ENCODE results near the gene RNF220.
A peak's percentile ranks its signal among the peaks of the same experiment; 100 is the strongest.
"Not testable (repeated sequence)": the region's sequence is repeated elsewhere in the genome, so short reads cannot be mapped to it uniquely, and the experiment has no call there.

Gene RNF220

DNA sequence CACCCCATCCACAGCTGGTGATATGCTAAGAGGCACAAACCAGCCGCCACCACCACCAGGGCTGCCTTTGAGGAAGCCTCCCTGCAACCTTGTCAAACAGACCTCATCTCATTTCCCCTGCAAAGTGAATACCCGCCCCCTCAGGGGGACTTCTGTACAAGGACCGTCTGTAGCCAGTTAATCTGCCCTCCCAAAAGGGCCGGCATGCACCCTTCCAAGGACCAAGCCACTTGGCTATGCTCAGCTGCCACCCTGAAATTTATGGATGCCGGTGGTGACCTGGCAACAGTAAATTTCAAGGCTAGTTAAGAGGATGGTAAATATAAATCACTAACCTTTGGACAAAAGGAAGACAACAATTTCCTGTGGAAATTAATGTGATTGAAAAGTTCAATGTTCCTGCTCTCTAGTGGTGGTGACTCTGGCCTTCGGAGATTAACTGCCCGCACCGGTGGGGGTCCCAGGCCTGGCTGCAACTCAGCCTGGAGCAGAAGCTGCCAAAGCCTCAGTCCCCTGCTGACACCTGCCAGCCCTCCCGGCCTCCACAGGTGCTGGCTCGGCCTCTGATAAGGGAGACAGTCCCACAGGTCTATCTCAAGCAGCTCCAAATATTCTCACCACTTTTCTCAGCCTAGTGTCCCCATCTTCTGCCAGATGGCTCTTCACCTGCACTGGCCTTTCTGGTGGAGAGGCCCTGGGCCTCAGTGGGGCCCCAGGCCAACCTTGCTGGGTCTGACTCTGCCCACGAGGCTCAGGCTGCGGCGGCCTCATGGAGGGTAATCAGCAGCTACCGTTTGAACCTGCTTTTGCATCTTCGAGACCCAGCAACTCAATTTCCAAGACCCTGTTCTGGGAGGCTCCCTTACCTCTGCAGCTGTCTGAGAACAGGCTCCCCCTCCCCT lies 257.0 kb downstream of the RNF220 start:
- no peak for DNase-seq

DNA sequence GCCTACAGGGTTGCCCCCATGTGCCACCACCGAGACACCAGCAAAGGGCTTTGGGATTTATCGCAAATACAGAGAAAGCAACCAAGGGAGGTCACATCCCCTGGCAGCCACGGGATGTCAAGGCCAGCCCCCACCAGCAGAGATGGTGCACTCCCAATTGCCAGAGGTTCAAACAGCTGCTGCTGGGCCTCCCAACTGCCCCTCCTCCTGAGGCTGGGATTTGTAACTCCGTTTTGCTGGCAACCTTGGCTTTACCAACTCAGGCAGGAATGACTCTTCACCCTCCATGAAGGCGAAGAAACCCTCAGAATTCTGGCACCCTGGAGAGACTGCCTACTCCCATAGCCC lies 257.6 kb downstream of the RNF220 start:
- no peak for DNase-seq

GRCh38 chr1:44663417-44663816 lies 258.4 kb downstream of the RNF220 start:
- no peak for DNase-seq

DNA sequence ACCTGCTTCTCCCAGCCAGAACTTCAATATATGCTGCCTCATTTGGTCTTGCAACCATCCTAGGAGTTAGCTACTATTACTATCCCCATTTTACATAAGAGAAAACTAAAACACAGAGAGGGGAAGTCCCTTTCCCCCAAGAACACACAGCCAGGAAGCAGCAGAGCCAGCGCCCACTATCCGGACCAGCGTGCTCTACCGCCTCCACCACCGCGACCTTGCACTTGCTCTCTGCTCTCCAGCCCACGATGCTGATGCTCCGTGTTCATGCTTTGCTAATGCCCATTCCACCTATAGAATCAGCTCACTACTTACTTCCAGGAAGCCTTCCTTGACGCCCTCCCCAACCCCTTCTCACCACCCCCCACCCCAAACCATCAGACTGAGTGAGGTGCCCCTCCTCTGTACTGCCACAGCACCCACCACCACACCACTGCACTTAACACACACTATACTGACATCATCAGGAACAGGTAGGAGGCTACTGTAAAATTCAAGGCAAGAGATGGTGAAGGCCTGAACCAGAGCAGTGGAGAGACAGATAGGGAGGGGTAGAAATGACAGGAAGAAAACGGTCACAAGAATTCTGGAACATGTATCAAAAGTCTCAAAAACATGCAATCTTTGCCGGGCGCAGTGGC lies 259.8 kb downstream of the RNF220 start:
- DNase-seq, result no peak

- not testable (repeated sequence) for DNase-seq
Measured at GRCh38 chr1:44666719-44667118, 261.7 kb downstream of the RNF220 start.

DNA sequence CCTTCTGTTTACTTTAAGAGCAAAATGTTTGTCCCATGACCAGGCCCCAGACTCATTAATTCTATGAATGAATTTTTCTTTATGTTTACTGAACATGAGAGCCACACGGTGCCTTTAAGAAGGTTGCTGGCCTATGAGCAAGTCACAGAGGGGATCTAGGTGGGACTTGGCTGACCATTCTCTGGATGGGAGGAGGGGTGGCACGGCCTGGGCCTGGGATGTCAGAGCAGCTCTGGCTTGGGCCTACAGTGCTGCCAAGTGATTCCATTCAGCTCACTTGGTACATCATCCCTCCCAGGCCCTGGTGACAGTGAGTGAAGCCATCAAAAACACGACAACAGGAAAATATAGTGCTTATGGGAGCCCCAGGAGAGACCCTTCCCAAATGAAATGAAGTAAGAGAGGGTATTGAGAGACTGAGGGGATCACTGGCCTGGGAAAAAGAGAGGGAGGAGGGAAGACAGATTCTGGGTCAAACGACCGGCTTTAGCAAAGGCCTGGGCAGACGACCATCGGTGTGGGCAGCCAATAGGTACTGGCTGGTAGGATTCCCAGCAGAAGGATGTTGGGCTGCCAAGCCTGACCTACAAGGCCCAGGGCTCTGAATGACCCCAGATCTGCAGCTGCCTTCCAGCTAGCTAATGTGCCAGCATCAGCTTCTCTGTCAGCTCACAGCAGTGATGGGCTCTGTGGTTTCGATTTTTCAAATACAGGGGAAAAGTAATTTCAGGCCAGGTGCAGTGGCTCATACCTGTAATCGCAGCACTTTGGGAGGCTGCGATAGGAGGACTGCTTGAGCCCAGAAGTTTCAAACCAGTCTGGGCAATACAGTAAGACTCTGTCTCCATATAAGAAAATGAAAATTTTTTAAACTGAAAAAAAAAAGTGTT lies 265.9 kb downstream of the RNF220 start:
- DNase-seq, result no peak

- peak; percentile 88 for DNase-seq
Measured at GRCh38 chr1:44672254-44672955, 267.4 kb downstream of the RNF220 start.

- no peak for DNase-seq
Measured at GRCh38 chr1:44672961-44673674, 268.1 kb downstream of the RNF220 start.

DNA sequence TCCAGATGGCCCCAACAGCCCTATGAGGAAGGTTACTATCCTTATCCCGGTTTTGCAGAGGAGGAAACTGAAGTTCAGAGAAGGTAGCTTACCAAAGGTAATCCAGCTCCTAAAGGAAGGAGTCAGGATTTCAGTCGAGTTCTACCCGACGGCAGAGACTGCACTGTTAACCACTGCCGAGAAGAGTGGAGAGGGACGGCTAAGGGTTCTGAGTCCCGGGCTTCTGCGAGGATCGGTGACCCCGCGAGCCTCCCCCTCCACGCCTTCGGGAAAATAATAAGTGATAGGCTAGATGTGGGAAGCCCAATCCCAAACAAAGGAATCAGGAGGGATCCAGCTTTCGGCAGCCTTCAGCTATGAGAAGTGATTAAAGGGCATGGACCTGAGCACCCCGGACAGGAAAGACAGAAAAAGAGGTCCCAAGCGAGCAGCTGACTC lies 268.6 kb downstream of the RNF220 start:
- no peak for DNase-seq

GRCh38 chr1:44674113-44675000 lies 269.3 kb downstream of the RNF220 start, which contains the start of the genes ARMH1 and TMEM53:
TSS of gene ARMH1 (plus strand) at chr1:44674714. CDS start at chr1:44689698, 14,984 bp downstream.
TSS of gene TMEM53 (minus strand) at chr1:44674481. CDS start at chr1:44674391, 90 bp downstream.
- DNase-seq, result peak; percentile 99

- no peak for DNase-seq
Measured at GRCh38 chr1:44675186-44675585, 270.1 kb downstream of the RNF220 start.

- peak; percentile 84 for DNase-seq
Measured at GRCh38 chr1:44676484-44677200, 271.6 kb downstream of the RNF220 start.

GRCh38 chr1:44677201-44677766 lies 272.2 kb downstream of the RNF220 start:
- DNase-seq, result peak; percentile 60

GRCh38 chr1:44678120-44678519 lies 273.1 kb downstream of the RNF220 start:
- no peak for DNase-seq

GRCh38 chr1:44678626-44679025 lies 273.6 kb downstream of the RNF220 start:
- DNase-seq, result no peak

GRCh38 chr1:44679468-44679867 lies 274.4 kb downstream of the RNF220 start:
- no peak for DNase-seq

DNA sequence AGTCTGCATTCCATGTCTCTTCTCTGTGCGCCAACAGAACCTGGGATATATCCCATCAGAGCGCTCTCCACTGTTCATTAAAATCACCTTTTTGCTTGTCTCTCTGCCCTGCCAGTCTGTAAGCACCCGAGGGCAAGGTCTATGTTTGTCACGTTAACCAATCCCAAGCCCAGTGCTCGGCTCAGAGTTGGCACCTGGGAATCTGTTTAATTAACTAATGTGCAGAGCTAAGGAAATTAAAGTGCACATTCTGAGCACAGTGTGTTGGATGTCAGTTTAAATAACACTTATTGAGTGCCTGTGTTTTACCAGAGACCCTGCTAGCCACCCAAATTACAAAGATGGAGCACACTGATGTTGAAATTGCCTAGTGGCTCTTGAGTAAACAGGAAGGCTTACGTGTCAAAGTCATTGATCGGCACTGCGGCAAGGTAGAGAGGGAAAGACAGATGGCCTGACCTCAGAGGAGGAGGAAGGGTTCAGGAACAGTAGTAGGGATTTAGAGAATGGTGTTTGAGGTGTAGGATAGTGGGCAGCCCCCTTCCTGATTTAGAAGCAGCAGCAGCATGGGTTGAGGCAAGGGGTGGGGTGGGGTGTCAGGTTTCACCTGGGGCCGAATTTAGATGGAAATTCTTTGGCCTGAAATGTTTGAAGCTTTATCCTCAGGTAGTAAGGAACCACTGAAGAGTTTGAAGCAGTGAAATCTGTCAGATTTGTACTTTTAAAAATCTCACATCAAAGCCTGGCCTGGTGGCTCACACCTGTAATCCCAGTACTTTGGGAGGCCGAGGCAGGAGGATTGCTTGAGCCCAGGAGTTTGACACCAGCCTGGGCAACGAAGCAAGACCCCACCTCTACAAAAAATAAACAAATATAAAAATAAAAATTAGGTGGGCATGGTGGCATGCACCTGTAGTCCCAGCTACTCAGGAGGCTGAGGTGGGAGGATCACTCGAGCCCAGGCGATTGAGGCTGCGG lies 277.1 kb downstream of the RNF220 start:
- DNase-seq, result no peak

GRCh38 chr1:44682883-44683265 lies 277.8 kb downstream of the RNF220 start:
- no peak for DNase-seq

Measured in EL (cell line).